LNCaP clone FGC (cell line): ENCODE results near the gene EDIL3.

ENCODE experiments used
- DNase-seq: peaks from one replicate; pipeline ENCODE4 v3.0.0-alpha.2; 2011; ENCODE audit warnings: low read depth
- H3K4me3 ChIP-seq: 2 replicates; pipeline ENCODE4 v1.5.1; 2011; ENCODE audit warnings: mild to moderate bottlenecking, low read depth, low read length, control low read depth
- CTCF ChIP-seq: IDR thresholded peaks from 2 replicates; pipeline ENCODE4 v1.5.1; 2012; ENCODE audit warnings: mild to moderate bottlenecking; ENCODE audit not compliant: control insufficient read depth, insufficient read depth; ENCODE audit errors: extremely low read depth

EDIL3 gene

GRCh38 chr5:84378420-84378819, 6.3 kb downstream of the EDIL3 start:
- no peak for DNase-seq
- no peak overlapping the region for H3K4me3 ChIP-seq
- no peak for TF ChIP-seq CTCF

- no peak for TF ChIP-seq CTCF
- H3K4me3 ChIP-seq: no peak overlapping the region
- no peak for DNase-seq
These were observed 8.3 kb downstream of the EDIL3 start for GRCh38 chr5:84376346-84376745.

GRCh38 chr5:84374568-84374967, 10.1 kb downstream of the EDIL3 start:
- DNase-seq: no peak
- H3K4me3 ChIP-seq: no peak overlapping the region

GRCh38 chr5:84373506-84373905, 11.2 kb downstream of the EDIL3 start:
- TF ChIP-seq CTCF: no peak
- no peak for DNase-seq
- H3K4me3 ChIP-seq: no peak overlapping the region

More at GRCh38 chr5:84374568-84374967, 10.1 kb downstream of the EDIL3 start:
- TF ChIP-seq CTCF: no peak

DNA sequence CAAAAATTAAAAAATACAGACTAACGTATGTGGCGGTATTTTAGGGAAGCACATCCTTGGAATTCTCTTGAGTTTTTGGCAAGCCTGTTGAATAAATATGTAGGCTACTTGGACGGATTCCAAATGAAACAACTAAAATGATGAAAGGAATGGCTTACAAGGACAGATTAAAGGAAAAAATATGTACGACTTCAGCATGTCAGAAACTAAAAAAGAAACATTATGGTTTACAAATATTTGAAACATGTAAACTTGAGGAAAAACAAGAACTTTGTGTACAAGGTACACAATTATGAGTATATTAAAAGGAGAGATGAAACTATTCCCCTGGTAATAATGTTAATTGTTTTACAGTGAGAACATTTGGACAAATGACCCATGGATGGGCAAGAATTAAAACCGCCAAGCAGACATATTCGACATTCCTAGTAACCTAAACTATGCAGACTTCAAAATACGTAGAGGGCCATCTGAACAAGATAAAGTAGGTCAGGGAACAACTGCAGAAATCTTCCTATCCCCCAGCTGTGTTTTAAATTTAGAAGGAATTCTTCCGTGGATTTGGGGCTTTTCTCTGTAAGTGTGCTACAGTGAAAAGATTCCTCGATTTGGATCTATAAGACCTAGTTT, 12.5 kb downstream of the EDIL3 start:
- no peak for DNase-seq
- H3K4me3 ChIP-seq: no peak overlapping the region
- no peak for TF ChIP-seq CTCF

DNA sequence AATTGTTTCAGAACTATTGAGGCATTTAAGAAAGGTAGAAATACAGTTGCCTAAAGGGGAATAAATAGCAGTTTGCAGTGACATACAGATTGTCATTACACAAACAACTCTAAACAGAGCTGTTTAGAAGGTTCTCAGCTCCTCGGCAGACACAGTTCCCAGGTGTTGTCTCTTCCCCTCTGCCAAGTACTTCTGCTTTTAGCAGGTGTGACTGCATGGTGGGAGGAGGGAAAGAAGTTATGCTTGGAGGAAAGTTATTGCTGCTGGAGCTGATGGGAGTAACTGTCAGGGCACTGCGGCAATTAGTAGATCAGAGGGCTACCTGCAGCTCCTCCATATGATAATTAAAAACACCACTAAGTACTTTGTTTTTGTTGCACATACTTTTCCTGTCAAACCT, 14.5 kb downstream of the EDIL3 start:
- no peak overlapping the region for H3K4me3 ChIP-seq
- no peak for DNase-seq
- TF ChIP-seq CTCF: no peak

- no peak for DNase-seq
- H3K4me3 ChIP-seq: no peak overlapping the region
- no peak for TF ChIP-seq CTCF
These were observed 20.6 kb downstream of the EDIL3 start for GRCh38 chr5:84364043-84364442.
